ENCODE data around the gene DGKA. TPM values are rescaled to one million over a fixed set of nuclear protein-coding genes. Genes with fewer than 3 reads are reported as not detected.

Gene DGKA
- total RNA-seq, 1 experiment from 2014 or later, result 58.3 TPM

GRCh38 chr12:55997535-55997859 is 66.5 kb downstream of the DGKA start:
- DNase-seq (ENCODE audit: low read depth, low spot score) (no peak), ATAC-seq (peak; percentile 29)
- no peaks in the 10 kb centered on the region for H3K79me2 ChIP-seq (ENCODE audit: insufficient read depth, low read length)
- POLR2A ChIA-PET, result interaction anchor here (0.7 to 2.8 kb wide), 11 partner anchors 9 to 258 kb away, joined by 3 to 22 read pairs (median 3); partner anchors contain the start of genes PA2G4, PYM1, RAB5B and ZC3H10
- H3K9me2 ChIP-seq (ENCODE audit: insufficient read depth), result no peaks in the 10 kb centered on the region
- no peaks in the 10 kb centered on the region for H3K27me3 ChIP-seq (ENCODE audit: insufficient read depth, low read length)
- H2AFZ ChIP-seq (ENCODE audit: low read depth, low read length, poor library complexity, severe bottlenecking), result no peak overlapping the region
- H3K27ac ChIP-seq (ENCODE audit: low read depth, low read length), result peak overlapping the region; percentile 63
- H3K4me1 ChIP-seq (ENCODE audit: control insufficient read depth in 1 of 2, insufficient read depth in 2 of 2, low read length in 2 of 2), result peaks cover 8 to 15% of the 10 kb centered on the region in 2 experiments; a peak in 3 of 4 replicates
- intact Hi-C loops (cut with micrococcal nuclease), result loop anchor here (5.0 kb wide), 1 partner anchor 120 kb away; the partner anchor contains the start of genes RPL41 and ZC3H10
- peak overlapping the region; percentile 73 for H3K9ac ChIP-seq (ENCODE audit: low read length)
- TF ChIP-seq MAX (IDR thresholded peaks at IDR 0.05) (no peak), CBX3 (IDR thresholded peaks at IDR 0.05; ENCODE audit: low read depth) (no peak), YY1 (IDR thresholded peaks at IDR 0.05; ENCODE audit: extremely low read depth, insufficient replicate concordance, low read depth, low read length) (no peak), SRF (IDR thresholded peaks at IDR 0.05; ENCODE audit: low read depth) (no peak), FOSL1 (IDR thresholded peaks at IDR 0.05; ENCODE audit: low read depth) (no peak), EZH2phosphoT487 (IDR thresholded peaks at IDR 0.05; ENCODE audit: borderline replicate concordance) (no peak), EGR1 (IDR thresholded peaks at IDR 0.05; ENCODE audit: low read depth) (no peak), ZBTB33 (IDR thresholded peaks at IDR 0.05; ENCODE audit: extremely low read depth, insufficient replicate concordance, low read length) (no peak), SIN3A (IDR thresholded peaks at IDR 0.05; ENCODE audit: low read depth) (no peak)
- H4K20me1 ChIP-seq (ENCODE audit: insufficient read depth), result no peaks in the 10 kb centered on the region
- H3K36me3 ChIP-seq (ENCODE audit: control insufficient read depth in 1 of 2, insufficient read depth in 2 of 2, low read length in 2 of 2), result peaks cover 7 to 13% of the 10 kb centered on the region in 2 experiments; a peak in 2 of 4 replicates
- RAD21 ChIA-PET (ENCODE audit: low non-redundant PET in 1 of 2, low total read pairs in 2 of 2, uncharacterized antibody in 2 of 2, unreplicated experiment in 2 of 2), result interaction anchor here in 1 of 2 experiments (0.7 to 2.0 kb wide), 3 partner anchors 24 to 50 kb away, joined by 3 to 6 read pairs (median 3); partner anchors contain the start of gene RAB5B
- peak overlapping the region; percentile 88 for H3K4me2 ChIP-seq (ENCODE audit: low read length)
- H3K4me3 ChIP-seq (replicated peaks in 1 of 2; ENCODE audit: low read depth in 1 of 2, low read length in 2 of 2), result peak overlapping the region; percentile 62 to 76
- CTCF ChIA-PET, result interaction anchor here (0.7 to 3.5 kb wide), 14 partner anchors 12 to 1011 kb away, joined by 3 to 48 read pairs (median 4); partner anchors contain the start of genes ORMDL2 and RAB5B
- TSS peak; percentile 37 for BruUV-seq (replicated peaks)
- no peaks in the 10 kb centered on the region for H3K9me3 ChIP-seq (ENCODE audit: control insufficient read depth in 1 of 2, insufficient read depth in 1 of 2, low read depth in 1 of 2, low read length in 2 of 2)
